VCaP (cell line): Measurements from ENCODE around the gene RSU1.

Source experiments
- H3K27ac ChIP-seq: fragments of 450-650 bp; 2 replicates; pipeline ENCODE4 v1.5.1; 2017
- CTCF ChIP-seq: fragments of 450-650 bp; conservative IDR thresholded peaks from 2 replicates; pipeline ENCODE4 v1.5.1; 2017; ENCODE audit warnings: mild to moderate bottlenecking, moderate library complexity

RSU1 gene

GRCh38 chr10:16656895-16657294 is 160.3 kb downstream of the RSU1 start:
- TF ChIP-seq CTCF, result no peak
- no peak overlapping the region for H3K27ac ChIP-seq

GRCh38 chr10:16653224-16653623 is 164.0 kb downstream of the RSU1 start:
- H3K27ac ChIP-seq, result no peak overlapping the region
- TF ChIP-seq CTCF, result no peak

GRCh38 chr10:16652154-16652553 is 165.1 kb downstream of the RSU1 start:
- no peak for TF ChIP-seq CTCF
- H3K27ac ChIP-seq, result no peak overlapping the region

GRCh38 chr10:16649757-16650156 is 167.5 kb downstream of the RSU1 start:
- no peak for TF ChIP-seq CTCF
- H3K27ac ChIP-seq, result no peak overlapping the region

- no peak for TF ChIP-seq CTCF
- H3K27ac ChIP-seq, result no peak overlapping the region
Observed at GRCh38 chr10:16648366-16648765, 168.9 kb downstream of the RSU1 start.

- no peak overlapping the region for H3K27ac ChIP-seq
- TF ChIP-seq CTCF, result no peak
Observed at GRCh38 chr10:16646181-16647059, 170.8 kb downstream of the RSU1 start.

GRCh38 chr10:16644146-16644545 is 173.1 kb downstream of the RSU1 start:
- H3K27ac ChIP-seq, result no peak overlapping the region
- no peak for TF ChIP-seq CTCF
